Choroid plexus epithelial cell (primary cell): ENCODE data around the gene RNLS.
"Not testable (repeated sequence)": the region's sequence is repeated elsewhere in the genome, so short reads cannot be mapped to it uniquely, and the experiment has no call there.

Experiments
- DNase-seq: peaks from one replicate; pipeline ENCODE4 v3.0.0-alpha.2; 2010; ENCODE audit warnings: low read depth
- H3K4me3 ChIP-seq: 2 replicates; pipeline ENCODE4 v1.5.1; 2011; ENCODE audit warnings: low read depth, mild to moderate bottlenecking, control low read depth, low read length, moderate library complexity
- TF ChIP-seq, protein P1 (sequence below): conservative IDR thresholded peaks from 2 replicates; pipeline ENCODE4 v1.5.1; 2011; ENCODE audit warnings: low read depth, mild to moderate bottlenecking, control low read depth, inconsistent platforms, low read length, moderate library complexity

RNLS gene

DNA sequence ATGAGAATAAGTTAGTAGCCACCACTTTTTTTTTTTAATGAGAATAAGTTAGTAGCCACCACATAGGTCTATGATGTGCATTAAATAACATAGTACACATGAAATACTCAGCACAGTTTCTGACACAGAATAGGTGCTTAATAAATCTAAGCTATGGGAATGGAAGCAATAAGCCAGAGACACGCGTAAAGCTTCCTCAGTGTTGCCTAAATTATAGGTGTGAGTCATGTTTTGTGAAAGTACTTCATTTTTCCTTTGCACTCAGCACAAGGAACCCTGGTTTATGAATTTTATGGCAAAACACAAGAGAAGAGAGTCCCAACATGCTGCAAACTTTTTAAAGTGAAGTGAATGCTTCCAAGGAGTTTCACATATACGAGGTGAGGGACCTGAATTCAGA is 267.4 kb downstream of the RNLS start:
- DNase-seq = peak; percentile 13
- TF ChIP-seq, protein P1, sequence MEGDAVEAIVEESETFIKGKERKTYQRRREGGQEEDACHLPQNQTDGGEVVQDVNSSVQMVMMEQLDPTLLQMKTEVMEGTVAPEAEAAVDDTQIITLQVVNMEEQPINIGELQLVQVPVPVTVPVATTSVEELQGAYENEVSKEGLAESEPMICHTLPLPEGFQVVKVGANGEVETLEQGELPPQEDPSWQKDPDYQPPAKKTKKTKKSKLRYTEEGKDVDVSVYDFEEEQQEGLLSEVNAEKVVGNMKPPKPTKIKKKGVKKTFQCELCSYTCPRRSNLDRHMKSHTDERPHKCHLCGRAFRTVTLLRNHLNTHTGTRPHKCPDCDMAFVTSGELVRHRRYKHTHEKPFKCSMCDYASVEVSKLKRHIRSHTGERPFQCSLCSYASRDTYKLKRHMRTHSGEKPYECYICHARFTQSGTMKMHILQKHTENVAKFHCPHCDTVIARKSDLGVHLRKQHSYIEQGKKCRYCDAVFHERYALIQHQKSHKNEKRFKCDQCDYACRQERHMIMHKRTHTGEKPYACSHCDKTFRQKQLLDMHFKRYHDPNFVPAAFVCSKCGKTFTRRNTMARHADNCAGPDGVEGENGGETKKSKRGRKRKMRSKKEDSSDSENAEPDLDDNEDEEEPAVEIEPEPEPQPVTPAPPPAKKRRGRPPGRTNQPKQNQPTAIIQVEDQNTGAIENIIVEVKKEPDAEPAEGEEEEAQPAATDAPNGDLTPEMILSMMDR = no peak
- no peak overlapping the region for H3K4me3 ChIP-seq

DNA sequence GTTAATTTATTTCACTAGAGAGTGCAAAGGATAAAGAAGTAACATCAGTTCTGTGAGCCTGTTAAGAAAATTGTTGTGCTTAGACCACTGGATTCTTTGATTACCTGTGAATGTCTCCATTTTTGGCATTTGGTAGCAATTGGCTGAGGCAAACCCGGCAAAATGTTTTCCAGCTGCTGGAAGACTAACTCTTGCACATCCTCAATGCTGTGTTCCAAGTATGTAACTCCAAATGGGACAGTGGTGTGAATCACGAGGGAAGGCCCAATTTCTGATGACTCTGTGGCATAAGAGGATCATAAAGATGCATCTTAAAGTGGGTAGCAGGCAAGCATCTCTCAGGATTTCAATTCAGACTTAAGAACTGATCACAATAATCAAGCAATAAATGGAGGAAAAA is 268.8 kb downstream of the RNLS start:
- DNase-seq = no peak
- TF ChIP-seq, protein P1 = no peak
- no peak overlapping the region for H3K4me3 ChIP-seq

DNA sequence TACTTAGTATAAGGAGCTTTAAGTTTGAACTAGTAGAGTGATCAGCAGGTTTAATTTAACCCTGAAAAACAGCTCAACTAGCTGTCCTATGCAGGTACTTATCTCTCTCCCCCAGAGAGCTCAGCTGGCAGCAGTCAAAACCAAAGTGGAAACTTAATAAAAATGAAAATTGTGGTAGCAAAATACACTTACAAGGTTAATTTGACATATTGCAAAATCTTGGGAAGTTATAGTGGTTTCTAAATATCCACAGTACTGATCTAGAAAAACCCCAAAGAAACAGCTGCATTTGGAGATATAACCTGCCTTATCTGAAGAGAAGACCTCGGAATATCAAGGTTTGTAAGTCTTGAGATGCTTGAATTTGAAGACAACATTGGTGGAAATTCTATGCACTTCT is 269.2 kb downstream of the RNLS start:
- H3K4me3 ChIP-seq = no peak overlapping the region
- no peak for DNase-seq
- TF ChIP-seq, protein P1 = no peak

DNA sequence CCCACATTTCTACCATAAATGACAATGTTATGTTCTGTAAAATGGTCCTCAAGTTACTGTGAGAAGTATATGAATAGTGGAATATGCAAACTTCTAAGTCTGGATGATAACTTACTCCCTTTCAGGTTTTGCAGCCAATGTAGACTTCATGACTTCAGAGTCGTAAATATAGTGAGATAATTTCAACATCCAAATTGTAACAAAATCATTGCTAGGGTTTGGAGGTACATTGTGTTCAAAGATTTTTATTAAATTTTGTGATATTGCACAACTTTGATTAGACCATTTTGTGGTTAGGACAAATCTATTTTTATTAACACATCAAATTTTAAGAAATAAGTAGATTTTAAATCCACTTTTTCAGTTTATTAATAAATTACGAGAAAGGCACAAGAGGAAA is 270.3 kb downstream of the RNLS start:
- no peak overlapping the region for H3K4me3 ChIP-seq
- no peak for DNase-seq
- TF ChIP-seq, protein P1 = no peak

DNA sequence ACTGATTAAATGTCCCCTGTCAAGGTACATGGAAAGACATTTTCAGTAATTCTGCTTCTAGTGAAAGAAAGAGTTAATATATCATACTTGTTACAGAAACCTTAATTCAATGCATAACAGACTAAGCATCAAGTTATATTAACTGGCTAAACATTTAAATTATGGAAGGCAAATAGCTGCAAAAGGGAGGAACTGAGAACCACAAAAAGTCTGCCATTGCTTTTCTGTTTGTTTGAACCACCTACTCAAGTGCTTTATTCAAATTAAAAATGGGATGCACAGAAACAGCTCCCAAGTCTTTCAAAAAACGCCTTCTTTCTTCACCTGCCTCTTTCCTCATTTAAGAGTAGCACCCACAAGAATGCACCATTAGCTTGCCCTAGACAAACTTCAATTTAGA is 271.9 kb downstream of the RNLS start:
- no peak for DNase-seq
- TF ChIP-seq, protein P1 = no peak
- H3K4me3 ChIP-seq = no peak overlapping the region

DNA sequence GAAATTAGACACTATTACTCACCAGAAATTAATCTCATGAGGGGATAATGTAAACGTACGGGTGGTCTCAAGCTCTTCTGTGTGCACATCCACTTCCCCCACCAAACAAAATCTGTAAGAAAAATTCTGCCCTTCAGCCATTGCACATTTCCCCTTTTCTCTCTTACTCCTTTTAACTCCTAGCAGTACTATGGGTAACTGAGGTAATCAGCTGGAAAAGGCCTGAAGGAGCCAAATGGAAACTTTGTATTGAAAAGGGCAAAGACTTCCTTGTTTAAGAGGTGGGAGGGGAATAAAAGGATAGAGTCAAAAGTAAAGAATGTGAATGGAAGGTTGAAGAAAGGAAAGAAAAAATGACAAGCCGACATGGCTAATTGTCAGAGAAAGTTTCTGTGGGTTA is 273.8 kb downstream of the RNLS start:
- no peak for DNase-seq
- TF ChIP-seq, protein P1 = no peak
- H3K4me3 ChIP-seq = no peak overlapping the region

DNA sequence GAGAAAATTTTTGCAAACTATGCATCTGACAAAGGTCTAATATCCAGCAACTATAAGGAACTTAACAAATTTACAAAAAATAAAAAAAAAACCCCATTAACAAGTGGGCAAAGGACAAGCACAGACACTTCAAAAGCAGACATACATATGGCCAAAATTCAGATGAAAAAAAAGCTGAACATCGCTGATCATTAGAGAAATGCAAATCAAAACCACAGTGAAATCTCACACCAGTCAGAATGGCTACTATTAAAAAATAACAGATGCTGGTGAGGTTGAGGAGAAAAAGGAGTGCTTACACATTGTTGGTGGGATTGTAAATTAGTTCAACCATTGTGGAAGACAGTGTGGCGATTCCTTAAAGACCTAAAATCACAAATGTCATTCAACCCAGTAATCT is 274.8 kb downstream of the RNLS start:
- not testable (repeated sequence) for DNase-seq, H3K4me3 ChIP-seq

DNA sequence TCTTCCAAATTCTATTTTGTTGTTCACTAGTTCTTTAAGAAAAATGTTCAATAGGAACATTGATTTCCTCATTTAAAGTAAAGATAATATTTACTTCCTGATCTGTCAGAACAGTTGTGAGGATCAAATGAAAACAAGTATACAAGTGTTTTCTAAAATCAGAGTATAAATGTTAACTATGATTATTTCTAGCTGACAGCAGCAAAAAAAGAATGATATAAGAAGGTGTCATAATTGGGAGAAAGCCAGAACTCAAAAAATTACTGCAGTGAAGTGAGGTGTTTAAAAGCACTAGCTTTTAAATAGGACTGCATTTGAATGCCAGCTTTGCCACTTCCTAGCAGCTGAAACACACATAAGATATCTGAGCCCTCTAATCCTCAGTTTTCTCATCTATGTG is 283.3 kb downstream of the RNLS start:
- TF ChIP-seq, protein P1 = no peak
- no peak overlapping the region for H3K4me3 ChIP-seq
- DNase-seq = no peak
